NT2/D1 (cell line): Measurements from ENCODE around the gene DAB2IP.

Source experiments
- SUZ12 ChIP-seq: IDR thresholded peaks from 2 replicates; pipeline ENCODE4 v1.6.1; 2011; ENCODE audit not compliant: insufficient read length, insufficient read depth; ENCODE audit errors: extremely low read depth
- YY1 ChIP-seq: IDR thresholded peaks from 2 replicates; pipeline ENCODE4 v1.6.1; 2011; ENCODE audit not compliant: insufficient read length, insufficient read depth
- ZNF274 ChIP-seq: IDR thresholded peaks from 2 replicates; pipeline ENCODE4 v1.6.1; 2011; ENCODE audit warnings: mild to moderate bottlenecking, low read depth, low read length

- no peak for TF ChIP-seq YY1
- no peak for TF ChIP-seq SUZ12
- TF ChIP-seq ZNF274 = no peak
These were observed 148.9 kb downstream of the DAB2IP start for GRCh38 chr9:121800376-121800775.
